ENCODE measurements around the gene SNX2.
"Not testable (repeated sequence)": the region's sequence is repeated elsewhere in the genome, so short reads cannot be mapped to it uniquely, and the experiment has no call there.

The SNX2 gene

GRCh38 chr5:122844136-122844909 is 69.4 kb downstream of the SNX2 start:
- no peak for DNase-seq (ENCODE audit: low read depth)

DNA sequence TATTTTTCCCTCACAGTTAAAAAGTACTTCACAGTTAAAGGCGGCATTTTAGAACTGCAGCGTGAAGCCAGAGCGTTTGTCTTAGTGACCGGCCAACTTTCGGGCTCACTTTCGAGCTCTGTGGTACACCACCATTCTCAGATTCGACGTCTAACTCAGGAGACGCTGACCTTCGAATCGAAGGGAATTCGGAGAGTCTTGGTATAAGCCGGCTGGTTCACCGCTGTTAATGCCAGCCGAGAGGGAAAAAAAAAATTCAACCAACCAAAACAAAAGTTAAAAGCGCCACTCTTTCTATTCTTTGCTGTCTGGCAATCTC is 70.0 kb downstream of the SNX2 start:
- no peak for DNase-seq (ENCODE audit: low read depth)

GRCh38 chr5:122845229-122846050 is 70.6 kb downstream of the SNX2 start, which contains the start of gene SNX24:
TSS of gene SNX24 (plus strand) at chr5:122845613. CDS start at chr5:122845634, 21 bp downstream.
- peak; percentile 59 for DNase-seq (ENCODE audit: low read depth)

- DNase-seq (ENCODE audit: low read depth): no peak
Observed at GRCh38 chr5:122846051-122846550, 71.2 kb downstream of the SNX2 start.

DNA sequence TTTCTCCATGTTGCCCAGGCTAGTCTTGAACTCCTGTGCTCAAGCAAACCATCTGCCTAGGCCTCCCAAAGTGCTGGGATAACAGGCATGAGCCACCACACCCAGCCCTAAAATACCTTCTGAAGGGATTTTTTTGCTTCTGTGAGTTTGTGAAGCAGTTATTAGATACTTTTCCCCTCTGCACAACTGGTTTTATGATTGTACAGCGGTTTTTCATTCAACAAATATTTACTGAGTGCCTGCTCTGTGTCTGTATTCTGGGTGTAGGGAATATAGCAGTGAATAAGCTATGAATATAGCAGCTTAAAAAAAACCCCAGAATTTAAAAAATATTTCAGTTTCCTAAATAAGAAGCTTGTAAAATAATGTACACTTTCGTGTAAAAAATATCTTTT is 72.8 kb downstream of the SNX2 start:
- DNase-seq (ENCODE audit: low read depth): no peak

- DNase-seq (ENCODE audit: low read depth): no peak
Observed at GRCh38 chr5:122849771-122850170, 74.9 kb downstream of the SNX2 start.

DNA sequence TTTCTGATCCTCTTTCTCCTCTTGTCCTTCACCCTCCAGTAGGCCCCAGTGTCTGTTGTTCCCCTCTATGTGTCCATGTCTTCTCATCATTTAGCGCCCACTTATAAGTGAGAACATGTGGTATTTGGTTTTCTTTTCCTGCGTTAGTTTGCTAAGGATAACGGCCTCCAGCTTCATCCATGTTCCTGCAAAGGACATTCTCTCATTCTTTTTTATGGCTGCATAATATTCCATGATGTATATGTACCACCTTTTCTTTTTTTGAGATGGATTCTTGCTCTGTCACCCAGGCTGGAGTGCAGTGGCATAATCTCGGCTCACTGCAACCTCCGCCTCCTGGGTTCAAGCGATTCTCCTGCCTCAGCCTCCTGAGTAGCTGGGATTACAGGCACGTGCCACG is 82.7 kb downstream of the SNX2 start:
- DNase-seq (ENCODE audit: low read depth): not testable (repeated sequence)

DNA sequence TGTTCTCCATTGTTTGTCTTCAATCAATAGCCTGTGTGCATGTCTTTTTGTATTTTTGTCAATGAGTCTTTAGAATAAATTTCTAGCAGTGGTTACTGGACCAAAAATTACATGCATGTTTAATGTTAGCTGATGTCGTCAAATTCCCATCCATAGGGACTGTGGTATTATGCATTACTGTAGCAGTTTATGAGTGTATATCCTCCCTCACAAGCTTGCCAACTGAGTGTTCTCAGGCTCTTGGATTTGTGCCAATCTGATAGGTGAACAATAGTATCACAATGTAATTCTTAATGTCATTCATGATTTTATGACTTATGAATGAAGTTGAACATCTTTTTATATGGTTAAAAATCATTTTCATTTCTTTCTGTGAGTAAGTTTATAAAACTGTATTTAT is 83.6 kb downstream of the SNX2 start:
- DNase-seq (ENCODE audit: low read depth): no peak

GRCh38 chr5:122863240-122863639 is 88.4 kb downstream of the SNX2 start:
- DNase-seq (ENCODE audit: low read depth): no peak

- DNase-seq (ENCODE audit: low read depth): no peak
Observed at GRCh38 chr5:122863721-122864120, 88.8 kb downstream of the SNX2 start.

GRCh38 chr5:122864400-122864799 is 89.5 kb downstream of the SNX2 start:
- DNase-seq (ENCODE audit: low read depth): no peak

- DNase-seq (ENCODE audit: low read depth): no peak
Observed at GRCh38 chr5:122864842-122865241, 90.0 kb downstream of the SNX2 start.

DNA sequence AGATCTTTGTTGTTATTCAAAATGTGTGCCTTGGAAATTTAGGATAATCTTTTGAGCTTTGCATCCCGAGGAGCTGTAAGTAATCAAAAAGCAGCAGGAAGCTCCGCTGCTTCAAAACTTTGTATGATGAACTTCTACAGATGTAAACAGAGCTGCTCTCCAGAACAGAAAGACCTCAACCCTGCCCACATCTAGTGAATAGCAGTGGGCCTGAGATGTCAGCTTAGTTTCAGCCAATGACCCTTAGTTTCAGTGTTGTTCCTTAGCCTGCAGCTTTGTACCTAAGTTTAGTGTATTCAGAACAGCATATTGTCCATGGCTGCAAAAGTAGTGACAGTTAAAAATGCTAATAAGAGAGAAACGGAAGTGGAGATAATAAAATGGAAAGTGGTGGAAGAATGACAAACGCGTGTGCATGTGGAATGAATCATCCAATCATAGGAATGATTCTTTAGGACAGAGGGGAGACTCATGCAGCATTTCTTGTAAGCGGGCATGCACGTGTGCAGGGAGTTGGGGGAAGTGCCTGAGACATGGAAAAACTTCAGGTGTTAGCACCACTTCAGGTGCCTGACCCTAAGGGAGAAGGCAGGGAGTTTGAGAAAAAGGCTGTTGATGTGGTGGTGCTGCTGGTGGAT is 95.5 kb downstream of the SNX2 start:
- DNase-seq (ENCODE audit: low read depth): no peak

DNA sequence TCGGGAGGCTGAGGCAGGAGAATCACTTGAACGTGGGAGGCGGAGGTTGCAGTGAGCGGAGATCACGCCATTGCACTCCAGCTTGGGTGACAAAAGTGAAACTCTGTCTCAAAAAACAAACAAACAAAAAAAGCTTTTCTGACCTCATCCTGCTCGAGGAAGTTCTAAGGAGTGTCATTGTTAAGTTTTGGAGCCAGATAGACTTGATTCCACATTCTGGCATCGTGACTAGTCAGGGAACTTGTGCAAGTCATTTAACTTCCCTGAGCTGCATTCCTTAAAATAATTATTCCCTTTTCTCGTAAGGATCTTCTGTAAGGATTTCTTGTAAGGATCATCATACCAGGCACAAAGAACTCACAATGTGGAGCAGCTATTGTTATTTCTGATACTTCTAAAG is 96.8 kb downstream of the SNX2 start:
- no peak for DNase-seq (ENCODE audit: low read depth)

DNA sequence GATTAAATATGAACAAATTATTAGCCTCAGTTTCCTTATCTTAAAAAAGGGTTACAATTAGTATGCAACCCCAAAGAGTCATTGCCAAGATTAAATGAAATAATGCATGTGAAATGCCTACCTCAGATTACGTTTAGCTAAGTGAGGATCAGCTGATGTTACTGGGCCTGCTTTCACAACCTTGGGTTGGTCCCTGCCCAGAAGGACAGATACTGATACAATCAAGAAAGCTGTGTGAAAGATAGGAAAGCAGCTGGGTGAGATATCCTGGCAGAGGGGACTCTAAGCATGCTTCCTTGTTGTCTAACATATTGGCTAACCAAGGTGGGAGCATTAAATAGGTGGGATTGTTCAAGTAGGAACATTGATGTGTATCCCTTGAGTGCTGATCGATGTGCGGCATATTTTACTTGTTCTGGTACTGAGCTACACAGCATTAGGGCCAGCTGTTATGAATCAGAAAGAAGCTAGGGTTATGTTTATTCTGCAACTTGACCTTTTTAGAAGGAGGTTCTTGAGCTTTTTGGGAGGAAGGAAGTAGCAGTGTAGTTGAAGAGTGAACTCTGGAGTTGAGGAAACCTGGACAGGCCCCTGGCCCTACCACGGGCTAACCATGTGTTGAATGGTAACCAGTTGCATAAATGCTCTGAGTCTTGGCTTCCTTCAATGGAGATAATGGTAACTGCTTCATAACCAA is 99.4 kb downstream of the SNX2 start:
- DNase-seq (ENCODE audit: low read depth): no peak

DNA sequence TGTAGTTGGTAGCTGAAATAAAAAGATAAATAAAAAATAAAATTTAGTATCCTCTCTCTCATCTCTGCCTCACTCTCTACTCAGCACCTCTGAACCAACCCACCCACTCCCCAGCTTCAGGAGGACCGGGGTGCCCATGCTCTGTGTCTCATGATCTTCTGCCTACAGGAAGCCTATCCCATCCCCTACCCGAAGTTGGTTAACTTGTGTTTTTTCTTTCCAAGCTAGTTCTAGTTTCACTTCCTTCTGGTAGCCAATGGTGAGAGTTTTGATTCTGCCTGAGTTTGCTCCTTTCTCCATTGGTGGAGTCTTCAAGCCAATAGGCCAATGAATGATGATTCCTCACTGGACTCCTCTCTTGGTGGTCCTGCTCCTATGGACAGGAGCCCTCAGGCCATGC is 102.6 kb downstream of the SNX2 start:
- no peak for DNase-seq (ENCODE audit: low read depth)

DNA sequence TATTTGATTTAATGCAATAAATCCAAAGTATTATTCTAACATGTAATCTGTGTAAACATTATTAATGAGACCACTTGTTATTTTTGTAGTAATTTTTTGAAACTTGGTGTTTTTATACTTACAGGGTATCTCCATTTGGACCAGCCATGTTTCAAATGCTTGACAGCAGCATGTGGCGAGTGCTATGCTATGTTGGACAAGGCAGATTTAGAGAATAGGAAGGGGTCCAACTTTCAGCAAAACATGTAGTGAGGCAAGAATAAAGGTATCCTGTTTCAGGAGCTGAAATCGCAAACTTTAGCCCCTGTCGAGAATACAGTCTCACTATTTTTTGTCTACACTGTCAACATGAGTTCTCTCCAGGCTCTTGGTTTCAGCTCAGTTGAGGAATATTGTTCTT is 104.2 kb downstream of the SNX2 start:
- DNase-seq (ENCODE audit: low read depth): no peak
